GM23338 (cell line): ENCODE results near the gene BTRC. TPM values are rescaled to one million over a fixed set of nuclear protein-coding genes. Genes with fewer than 3 reads are reported as not detected.

Experiments used
- ATAC-seq: fragments of 200-7000 bp; cut with Tn5 transposase; 3 replicates; pipeline ENCODE4 v1.9.1; 2020
- DNase-seq: peaks from one replicate; pipeline ENCODE4 v3.0.0-alpha.2; 2015; ENCODE audit warnings: low spot score
- H2AFZ ChIP-seq: fragments of 200-600 bp; sonication (generic); 2 replicates; pipeline ENCODE4 v1.8.0; 2016; ENCODE audit warnings: antibody characterized with exemption, mild to moderate bottlenecking, moderate library complexity
- H3F3A ChIP-seq: fragments of 200-600 bp; sonication (generic); replicated peaks from 2 replicates; pipeline ENCODE4 v1.8.0; 2017; ENCODE audit warnings: antibody characterized with exemption, mixed run types, low read depth
- H3K27ac ChIP-seq: fragments of 200-600 bp; sonication (generic); 2 replicates; pipeline ENCODE4 v1.6.1; 2016; ENCODE audit warnings: low read depth
- H3K27me3 ChIP-seq: fragments of 200-600 bp; sonication (generic); 2 replicates; pipeline ENCODE4 v1.8.0; 2016; ENCODE audit warnings: mild to moderate bottlenecking, mixed run types, moderate library complexity; ENCODE audit not compliant: insufficient read depth
- H3K36me3 ChIP-seq: fragments of 200-600 bp; sonication (generic); 2 replicates; pipeline ENCODE4 v1.8.0; 2016; ENCODE audit warnings: mild to moderate bottlenecking; ENCODE audit not compliant: insufficient read depth
- H3K4me1 ChIP-seq: fragments of 200-600 bp; sonication (generic); 2 replicates; pipeline ENCODE4 v1.8.0; 2016; ENCODE audit warnings: mild to moderate bottlenecking, moderate library complexity; ENCODE audit not compliant: insufficient read depth
- H3K4me2 ChIP-seq: fragments of 200-600 bp; sonication (generic); 2 replicates; pipeline ENCODE4 v1.7.1; 2017; ENCODE audit warnings: mixed run types
- H3K4me3 ChIP-seq: fragments of 200-600 bp; sonication (generic); 2 replicates; pipeline ENCODE4 v1.6.1; 2016; ENCODE audit warnings: mixed run types
- H3K79me2 ChIP-seq: fragments of 200-600 bp; sonication (generic); replicated peaks from 2 replicates; pipeline ENCODE4 v1.8.0; 2017; ENCODE audit warnings: mild to moderate bottlenecking; ENCODE audit not compliant: insufficient read depth
- H3K9me2 ChIP-seq: fragments of 200-600 bp; sonication (generic); 2 replicates; pipeline ENCODE4 v1.8.0; 2017; ENCODE audit not compliant: insufficient read depth
- H4K20me1 ChIP-seq: fragments of 200-600 bp; sonication (generic); replicated peaks from 2 replicates; pipeline ENCODE4 v1.8.0; 2017; ENCODE audit warnings: mild to moderate bottlenecking; ENCODE audit not compliant: insufficient read depth
- H3K27ac Mint-ChIP-seq: 2 replicates; pipeline ENCODE4 v1.8.0; 2020; ENCODE audit warnings: inconsistent platforms, mild to moderate bottlenecking, moderate library complexity, mixed read lengths
- H3K27me3 Mint-ChIP-seq: 3 replicates; pipeline ENCODE4 v1.8.0; 2022; ENCODE audit warnings: low read depth, mild to moderate bottlenecking, moderate library complexity, mixed read lengths, inconsistent platforms; ENCODE audit not compliant: insufficient read depth, poor library complexity
- H3K36me3 Mint-ChIP-seq: 3 replicates; pipeline ENCODE4 v1.8.0; 2021; ENCODE audit warnings: low read depth, mild to moderate bottlenecking, inconsistent platforms, moderate library complexity, mixed read lengths
- H3K4me1 Mint-ChIP-seq: 3 replicates; pipeline ENCODE4 v1.8.0; 2020; ENCODE audit warnings: mild to moderate bottlenecking, inconsistent platforms, mixed read lengths
- H3K4me3 Mint-ChIP-seq: 3 replicates; pipeline ENCODE4 v1.8.0; 2021; ENCODE audit warnings: moderate library complexity, mild to moderate bottlenecking, inconsistent platforms, mixed read lengths
- H3K9me3 Mint-ChIP-seq: 3 replicates; pipeline ENCODE4 v1.8.0; 2020; ENCODE audit warnings: moderate library complexity, mild to moderate bottlenecking, inconsistent platforms, mixed read lengths
- CTCF ChIP-seq, 2 experiments: fragments of 200-600 bp in 1 of 2; sonication (generic) in 1 of 2; conservative IDR thresholded peaks; 2 replicates each; pipeline versions ENCODE4 v1.5.1 to v1.6.1; 2016 to 2017; ENCODE audit warnings: antibody characterized with exemption in 2 of 2, low read depth in 2 of 2, mild to moderate bottlenecking in 2 of 2, moderate library complexity in 1 of 2
- EZH2phosphoT487 ChIP-seq: fragments of 200-600 bp; sonication (generic); IDR thresholded peaks from one replicate; pipeline ENCODE4 v1.8.1; 2018; ENCODE audit warnings: antibody characterized with exemption; ENCODE audit not compliant: unreplicated experiment
- REST ChIP-seq: IDR thresholded peaks from one replicate; pipeline ENCODE4 v1.6.1; 2018; ENCODE audit warnings: antibody characterized with exemption; ENCODE audit not compliant: unreplicated experiment
- ZNF462 ChIP-seq: fragments of 250-450 bp; sonication (Bioruptor Pico); IDR thresholded peaks from 2 replicates; pipeline ENCODE4 v1.5.0; 2020; ENCODE audit warnings: mild to moderate bottlenecking, moderate library complexity
- polyA plus RNA-seq: library from polyadenylated mRNA; unstranded; fragments of >200 nt; fragmentation: Nextera tagmentation; extraction: Ambion mirVana; gene quantifications from 2 replicates; pipeline ENCODE4 v1.2.1, GENCODE V29; 2016
- total RNA-seq: library from RNA; depleted of rRNA; stranded (reverse); fragments of >200 nt; shearing (Covaris generic); gene quantifications from 2 replicates; pipeline ENCODE4 v1.2.3, GENCODE V29; 2014

Gene BTRC
- total and polyA plus RNA-seq, 2 experiments from 2014 or later, result 10.0 to 17.5 TPM

GRCh38 chr10:101482568-101482967, 128.6 kb downstream of the BTRC start:
- no peak overlapping the region for H3K4me2 ChIP-seq
- H3K36me3 ChIP-seq, result no peaks in the 10 kb centered on the region
- H3K27me3 ChIP-seq, result no peaks in the 10 kb centered on the region
- H3F3A ChIP-seq, result no peaks in the 10 kb centered on the region
- no peaks in the 10 kb centered on the region for H3K9me3 Mint-ChIP-seq
- peaks cover 5% of the 10 kb centered on the region for H3K27me3 Mint-ChIP-seq
- no peak overlapping the region for H3K4me3 ChIP-seq
- H2AFZ ChIP-seq, result no peak overlapping the region
- ATAC-seq (no peak), DNase-seq (no peak)
- H3K79me2 ChIP-seq, result no peaks in the 10 kb centered on the region
- no peak overlapping the region for H3K27ac Mint-ChIP-seq
- no peaks in the 10 kb centered on the region for H3K9me2 ChIP-seq
- no peak overlapping the region for H3K27ac ChIP-seq
- no peaks in the 10 kb centered on the region for H4K20me1 ChIP-seq
- peaks cover 25% of the 10 kb centered on the region for H3K4me1 ChIP-seq
- no peak overlapping the region for H3K4me3 Mint-ChIP-seq
- H3K36me3 Mint-ChIP-seq, result no peaks in the 10 kb centered on the region
- TF ChIP-seq REST, result no peak
- no peak for TF ChIP-seq EZH2phosphoT487
- TF ChIP-seq CTCF (conservative IDR thresholded peaks at IDR 0.05; ENCODE audit: low read depth in 2 of 2), result no peak
- TF ChIP-seq ZNF462, result no peak
- peaks cover 26% of the 10 kb centered on the region for H3K4me1 Mint-ChIP-seq
